ENCODE results near the gene TMEM207. TPM values are rescaled to one million over a fixed set of nuclear protein-coding genes. Genes with fewer than 3 reads are reported as not detected.

TMEM207 gene
- total RNA-seq, 1 donor from 2014 or later = not detected

DNA sequence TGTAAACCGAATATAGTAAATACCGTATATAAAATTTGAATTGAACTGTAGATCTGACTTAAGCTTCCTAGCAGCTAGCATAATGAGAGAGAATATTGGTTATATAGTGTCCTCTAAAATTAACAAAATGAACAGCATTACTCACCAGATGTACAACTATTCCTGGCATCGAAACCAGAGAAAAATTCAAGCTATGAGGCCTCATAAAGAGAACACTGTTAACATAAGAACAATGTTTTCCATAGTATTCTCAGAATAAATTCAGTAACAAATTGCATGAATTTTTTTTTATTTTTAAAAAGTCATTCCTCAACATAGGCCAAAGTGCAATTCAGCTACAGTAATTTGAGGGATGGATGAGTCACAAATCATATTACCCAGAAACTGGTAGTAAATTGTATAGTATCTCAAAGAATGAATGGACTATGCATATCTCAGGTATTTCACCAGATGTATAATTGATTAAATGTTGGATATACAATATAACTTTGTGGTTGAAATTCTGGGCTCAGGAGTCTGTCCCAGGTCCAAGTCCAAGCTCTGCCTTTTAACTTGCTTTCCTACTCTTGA, 5.0 kb downstream of the TMEM207 start:
- no peak for DNase-seq (ENCODE audit: low spot score)

DNA sequence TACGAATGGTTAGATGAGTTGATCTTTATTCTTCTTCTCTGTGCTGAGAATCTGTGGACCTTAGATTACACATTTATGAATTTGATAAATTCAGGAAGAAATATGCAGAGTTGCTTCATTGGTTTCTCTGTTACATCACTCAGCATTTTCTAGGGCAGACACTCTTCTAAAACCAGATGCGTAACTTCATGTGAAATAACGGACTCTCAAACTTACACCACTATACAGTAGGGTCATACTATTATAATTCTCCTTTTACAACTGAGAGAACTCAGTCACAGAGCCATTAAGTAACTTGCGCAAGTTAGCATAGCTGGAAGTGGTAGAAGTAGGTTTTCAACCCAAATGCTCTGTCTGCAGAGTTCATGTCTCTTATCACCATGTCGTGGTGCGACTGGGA, 5.7 kb downstream of the TMEM207 start:
- DNase-seq (ENCODE audit: low spot score) = no peak

DNA sequence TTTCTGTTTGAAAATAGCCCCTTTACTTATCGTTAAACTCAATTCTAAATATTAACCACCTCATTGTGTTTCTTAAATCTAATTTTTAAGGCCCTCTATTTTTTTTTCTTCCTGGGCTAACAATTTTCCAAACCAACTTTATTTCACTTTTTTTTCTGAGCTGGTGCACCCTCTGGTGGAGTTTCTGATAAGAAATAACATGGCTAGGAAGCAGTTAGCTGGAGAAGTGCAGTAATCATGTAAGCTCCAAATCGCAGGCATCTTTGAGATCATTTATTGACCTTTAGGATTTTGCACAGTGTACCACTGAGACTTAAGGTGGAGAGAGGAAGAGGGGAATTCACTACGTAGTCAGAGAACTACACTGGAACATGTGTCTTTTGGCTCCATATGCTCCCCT, 6.4 kb downstream of the TMEM207 start:
- no peak for DNase-seq (ENCODE audit: low spot score)

DNA sequence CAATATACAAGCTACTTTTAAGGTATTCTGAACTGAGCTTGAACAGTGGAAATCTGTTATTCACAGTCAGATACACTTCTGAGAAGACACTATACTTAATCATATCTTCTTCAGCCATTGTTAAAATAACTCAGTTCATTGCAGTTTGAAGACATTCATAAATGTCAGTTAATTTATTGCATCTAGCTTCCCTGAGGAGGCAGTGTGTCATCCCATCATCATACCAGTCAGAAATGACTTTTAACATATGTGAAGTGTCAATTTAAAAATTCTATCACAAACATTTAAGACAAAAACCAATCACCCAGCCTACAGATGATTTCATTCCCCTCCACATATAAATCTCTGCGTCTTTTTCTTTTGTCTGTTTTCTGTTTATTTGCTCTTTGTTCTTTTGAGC, 7.5 kb downstream of the TMEM207 start:
- no peak for DNase-seq (ENCODE audit: low spot score)

DNA sequence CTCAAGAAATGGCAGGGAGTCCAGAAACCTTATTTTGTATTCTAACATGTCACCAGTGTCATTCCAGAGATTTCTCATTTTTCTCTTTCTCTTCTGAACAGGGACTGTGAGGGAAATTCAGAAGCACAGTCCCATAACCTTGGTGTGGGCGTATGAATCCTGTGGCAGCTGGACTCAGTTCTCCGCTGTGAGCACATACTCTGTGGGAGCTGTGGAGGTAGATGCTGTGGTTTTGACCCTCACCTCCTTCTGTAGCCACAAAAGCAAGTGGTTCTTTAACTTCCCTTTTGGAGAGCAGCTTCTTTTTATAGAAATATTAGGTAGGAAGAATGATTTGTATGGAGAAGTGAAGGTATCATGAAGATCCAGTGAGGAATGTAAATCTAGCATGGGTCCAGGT, 13.4 kb downstream of the TMEM207 start:
- no peak for DNase-seq (ENCODE audit: low spot score)

DNA sequence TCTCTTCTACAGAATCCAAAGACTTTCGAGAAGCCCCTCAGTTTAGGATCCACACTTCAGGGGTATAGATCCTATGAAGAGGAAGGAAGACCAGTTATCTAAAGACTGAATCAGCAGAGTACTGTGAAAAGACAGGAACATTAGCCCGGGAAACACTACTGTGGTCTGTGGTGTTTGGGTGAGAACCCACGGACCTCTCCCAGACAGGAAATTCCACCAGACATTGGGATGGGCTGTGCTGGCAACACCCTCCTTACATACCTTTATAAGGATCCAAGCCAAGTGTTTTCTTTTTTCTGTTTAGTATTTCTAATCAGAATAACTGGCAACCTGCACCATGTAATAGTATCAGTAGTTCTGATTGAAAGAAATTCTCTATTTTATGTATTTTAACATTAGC, 14.1 kb downstream of the TMEM207 start:
- no peak for DNase-seq (ENCODE audit: low spot score)

DNA sequence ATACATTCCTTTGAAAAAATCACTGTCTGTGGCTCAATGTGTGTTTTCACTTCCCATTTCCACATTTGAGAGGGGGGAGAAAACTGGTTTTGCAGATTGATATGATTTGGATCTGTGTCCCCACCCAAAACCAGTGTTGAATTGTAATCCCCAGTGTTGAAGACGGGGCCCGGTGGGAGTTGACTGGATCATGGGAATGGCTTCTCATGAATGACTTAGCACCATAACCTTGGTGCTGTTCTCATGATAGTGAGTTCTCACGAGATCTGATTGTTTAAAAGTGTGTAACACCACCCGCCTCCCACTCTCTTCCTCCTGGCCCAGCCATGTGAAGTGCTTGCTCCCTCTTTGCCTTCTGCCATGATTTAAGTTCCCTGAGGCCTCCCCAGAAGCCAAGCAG, 16.1 kb downstream of the TMEM207 start:
- no peak for DNase-seq (ENCODE audit: low spot score)

DNA sequence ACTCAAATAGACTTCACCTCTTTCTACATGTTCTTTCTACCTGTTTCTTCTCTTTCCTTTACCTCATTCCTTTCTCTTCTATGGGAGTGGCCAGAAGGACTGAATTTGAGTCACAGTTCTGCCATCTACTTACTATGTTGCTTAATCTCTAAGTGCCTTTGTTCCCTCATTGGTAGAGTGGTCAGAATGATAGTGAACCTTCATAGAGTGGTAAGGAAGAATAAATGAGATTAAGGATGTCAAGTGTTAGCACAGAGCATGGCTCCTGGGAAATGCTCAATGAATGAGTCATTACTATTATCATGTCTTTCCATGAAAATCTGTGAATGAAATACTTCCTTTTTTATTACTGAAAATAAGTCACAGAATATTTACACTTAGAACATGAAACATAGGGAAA, 17.5 kb downstream of the TMEM207 start:
- DNase-seq (ENCODE audit: low spot score) = no peak

DNA sequence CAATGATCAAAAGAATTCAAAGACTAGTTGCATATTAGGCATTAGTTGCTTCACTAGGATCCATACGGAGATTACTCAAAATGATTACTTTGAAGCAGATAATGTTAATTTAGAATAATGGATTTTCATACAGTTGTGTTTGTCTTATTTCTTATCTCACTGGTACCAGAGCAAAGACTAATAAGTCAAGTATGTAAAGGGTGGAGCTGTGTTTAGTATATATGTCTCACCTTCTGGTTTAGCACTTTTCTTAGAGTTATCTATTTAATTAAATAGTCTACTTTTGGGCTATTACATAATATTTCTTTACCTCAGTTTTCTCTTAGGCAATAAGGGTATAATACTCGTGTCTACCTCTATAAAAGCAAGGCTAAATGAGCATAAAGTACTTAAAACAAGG, 18.8 kb downstream of the TMEM207 start:
- no peak for DNase-seq (ENCODE audit: low spot score)

DNA sequence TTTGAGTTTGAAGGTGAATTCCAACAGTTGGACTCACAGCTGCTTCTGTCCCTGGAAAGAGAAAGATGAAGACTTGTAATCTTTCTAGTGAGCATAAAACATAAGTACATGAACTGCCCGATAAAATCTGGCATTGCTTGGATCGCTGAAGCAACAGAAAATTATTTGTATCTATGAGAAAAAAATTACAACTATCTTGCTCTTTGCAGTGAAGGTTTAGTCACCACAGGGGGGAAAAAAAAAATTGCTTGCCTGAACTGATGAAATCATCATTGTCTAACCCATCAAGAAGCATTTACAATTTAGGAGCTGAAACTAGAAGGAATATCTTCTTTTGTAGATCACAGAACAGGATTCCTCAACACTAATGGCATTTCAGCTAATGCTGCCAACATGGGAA, 20.0 kb downstream of the TMEM207 start:
- no peak for DNase-seq (ENCODE audit: low spot score)

DNA sequence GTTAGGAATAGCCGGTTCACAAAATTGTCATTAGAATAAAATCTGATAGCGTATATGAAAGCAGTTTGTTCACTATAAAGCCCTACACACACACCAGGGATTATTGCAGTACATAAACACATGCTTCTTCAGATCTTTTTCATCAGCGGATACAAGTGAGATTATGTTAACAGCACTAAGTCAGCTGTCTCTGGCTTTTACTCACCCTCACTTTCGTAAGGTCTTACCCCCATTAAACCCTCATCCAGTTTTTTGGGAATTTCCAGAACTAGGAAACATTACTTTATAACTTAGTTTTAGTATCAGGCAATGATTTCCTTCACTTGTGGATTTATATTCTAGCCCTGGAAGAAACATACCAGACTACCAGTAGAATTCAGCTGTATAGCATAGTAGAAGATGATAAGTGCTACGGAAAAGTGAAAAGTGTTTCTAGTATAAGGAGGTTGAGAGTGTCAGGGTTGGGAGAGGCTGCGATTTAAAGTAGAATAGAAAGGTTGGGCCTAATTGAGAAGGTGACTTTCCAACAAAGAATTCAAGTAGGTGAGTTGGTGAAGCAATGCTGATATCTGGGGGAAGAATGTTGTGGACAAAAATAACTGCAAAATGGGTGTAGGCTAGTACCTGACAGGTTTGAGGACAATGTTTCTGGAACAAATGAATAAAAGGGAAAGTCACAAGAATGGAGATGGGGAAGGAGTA, 22.7 kb downstream of the TMEM207 start:
- DNase-seq (ENCODE audit: low spot score) = no peak

DNA sequence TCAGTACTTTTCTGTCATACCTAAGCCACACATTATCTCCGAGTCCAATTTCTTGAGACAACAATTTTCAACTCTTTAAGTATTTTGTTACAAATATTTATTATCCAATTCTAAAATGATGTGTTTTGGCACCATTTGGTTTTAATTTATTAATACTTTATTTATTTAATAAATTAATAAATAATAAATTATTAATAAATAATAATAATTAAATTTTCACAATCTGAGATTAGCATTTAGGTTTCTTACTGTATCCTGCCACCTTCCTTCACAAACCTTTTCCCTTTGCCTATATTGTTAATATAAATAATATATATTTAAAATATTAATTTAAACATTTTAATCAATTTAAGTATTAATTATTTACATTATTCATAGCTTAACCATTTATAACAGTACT, 23.9 kb downstream of the TMEM207 start:
- no peak for DNase-seq (ENCODE audit: low spot score)

DNA sequence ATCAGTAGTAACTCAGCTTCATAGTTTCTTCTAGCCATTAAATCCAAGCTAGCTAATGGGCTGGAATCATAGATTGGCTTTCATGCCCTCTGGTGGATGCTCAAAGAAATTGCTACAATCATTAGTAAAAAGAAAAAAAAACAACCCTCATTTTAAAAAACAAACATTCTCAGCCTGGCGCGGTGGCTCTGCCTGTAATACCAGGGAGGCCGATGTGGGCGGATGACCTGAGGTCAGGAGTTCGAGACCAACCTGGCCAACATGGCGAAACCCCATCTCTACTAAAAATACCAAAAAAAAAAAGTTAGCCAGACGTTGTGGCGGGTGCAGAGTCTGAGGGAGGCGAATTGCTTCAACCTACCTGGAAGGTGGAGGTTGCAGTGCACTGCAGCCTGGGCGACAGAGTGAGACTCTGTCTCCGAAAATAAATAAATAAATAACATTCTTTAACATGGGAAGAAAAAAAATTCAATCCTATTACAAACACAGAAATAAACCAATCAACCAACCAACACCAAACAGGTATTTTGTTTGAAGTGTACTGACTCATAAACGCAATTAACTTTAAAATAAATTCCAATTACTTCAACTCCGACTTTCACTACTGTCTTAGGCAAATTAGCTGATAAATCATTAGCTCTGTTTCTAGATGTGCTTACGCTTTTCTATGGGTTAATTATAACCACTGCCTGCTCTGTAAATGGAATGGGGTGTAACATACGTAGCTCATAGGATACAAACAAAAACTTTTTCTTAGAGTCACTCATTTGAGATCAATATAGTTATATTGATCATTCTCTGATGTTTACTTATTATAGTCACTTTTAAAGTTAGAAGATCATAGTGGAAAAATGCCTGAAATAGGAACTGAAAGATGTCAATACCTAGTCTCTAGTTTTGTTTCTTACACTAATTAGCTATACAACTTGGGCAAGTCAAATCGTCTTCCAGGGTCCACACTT, 24.9 kb downstream of the TMEM207 start:
- DNase-seq (ENCODE audit: low spot score) = no peak

DNA sequence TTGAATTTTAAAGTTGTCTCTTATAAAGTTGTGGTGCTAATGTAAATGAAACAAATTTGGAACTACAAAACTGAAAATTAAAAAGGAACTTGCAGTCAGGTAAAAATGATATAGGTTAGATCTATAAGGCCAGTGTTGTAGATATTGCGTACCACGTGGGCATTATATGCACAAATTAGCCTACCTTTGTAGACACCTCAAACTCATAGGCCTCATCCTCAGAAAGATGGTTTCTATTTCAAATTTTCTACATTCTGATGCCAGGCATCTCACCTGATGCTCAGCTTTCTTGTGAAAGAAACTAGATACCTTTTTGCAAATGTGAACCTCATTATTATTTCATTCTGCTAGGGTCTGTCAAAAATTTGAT, 25.6 kb downstream of the TMEM207 start:
- no peak for DNase-seq (ENCODE audit: low spot score)

DNA sequence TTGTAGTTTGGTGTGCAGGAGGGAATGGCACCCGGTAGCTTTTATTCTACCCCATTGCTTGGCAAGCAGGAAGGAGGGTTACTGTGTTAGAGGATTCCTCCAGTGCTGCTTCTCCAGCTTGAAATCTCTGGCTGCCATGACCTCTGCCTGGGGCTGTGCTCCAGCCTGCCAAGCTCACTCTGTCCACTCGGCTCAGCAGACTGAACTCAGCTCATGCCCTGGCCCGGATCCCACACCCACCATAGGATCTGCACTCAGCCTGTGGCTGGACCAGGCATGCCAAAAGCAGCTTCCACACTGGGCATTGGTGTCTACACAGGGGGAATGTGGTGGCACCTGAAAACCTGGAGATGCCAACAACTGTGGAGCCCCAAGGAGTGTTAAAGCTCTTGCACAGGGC, 35.4 kb downstream of the TMEM207 start:
- DNase-seq (ENCODE audit: low spot score) = no peak

DNA sequence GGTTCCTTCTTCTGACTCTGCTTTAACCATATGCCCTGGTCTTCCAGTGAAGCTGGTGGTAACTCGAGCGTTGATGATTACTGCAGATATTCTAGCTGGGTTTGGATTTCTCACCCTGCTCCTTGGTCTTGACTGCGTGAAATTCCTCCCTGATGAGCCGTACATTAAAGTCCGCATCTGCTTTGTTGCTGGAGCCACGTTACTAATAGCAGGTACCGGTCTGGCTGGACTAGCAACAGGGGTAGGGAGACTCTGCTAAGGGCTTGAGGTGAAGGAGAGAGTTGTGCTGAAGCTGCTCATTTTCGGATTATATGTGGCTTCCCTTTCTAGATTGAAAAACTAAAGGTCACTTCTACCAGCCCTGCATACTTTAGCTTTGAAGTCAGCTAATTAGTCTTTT, 45.0 kb downstream of the TMEM207 start:
- no peak for DNase-seq (ENCODE audit: low spot score)

DNA sequence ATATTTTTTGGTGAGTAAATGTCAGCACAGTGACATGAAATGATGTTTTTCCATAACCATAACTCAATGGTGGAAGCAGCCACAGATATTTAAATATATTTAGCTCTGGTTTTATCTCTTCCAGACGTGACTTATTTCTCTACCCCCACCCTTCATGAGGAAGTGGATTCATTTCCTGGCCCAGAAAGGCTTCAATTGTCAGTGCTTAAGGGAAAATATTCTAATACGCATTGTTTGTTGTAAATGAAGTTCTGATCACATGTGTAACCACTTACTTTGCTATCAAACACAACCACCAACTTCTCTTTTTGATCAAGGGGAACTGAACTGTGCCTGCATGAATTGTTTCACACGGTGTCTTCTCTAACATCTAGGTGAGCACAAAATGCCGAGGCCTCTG, 47.7 kb downstream of the TMEM207 start:
- no peak for DNase-seq (ENCODE audit: low spot score)

DNA sequence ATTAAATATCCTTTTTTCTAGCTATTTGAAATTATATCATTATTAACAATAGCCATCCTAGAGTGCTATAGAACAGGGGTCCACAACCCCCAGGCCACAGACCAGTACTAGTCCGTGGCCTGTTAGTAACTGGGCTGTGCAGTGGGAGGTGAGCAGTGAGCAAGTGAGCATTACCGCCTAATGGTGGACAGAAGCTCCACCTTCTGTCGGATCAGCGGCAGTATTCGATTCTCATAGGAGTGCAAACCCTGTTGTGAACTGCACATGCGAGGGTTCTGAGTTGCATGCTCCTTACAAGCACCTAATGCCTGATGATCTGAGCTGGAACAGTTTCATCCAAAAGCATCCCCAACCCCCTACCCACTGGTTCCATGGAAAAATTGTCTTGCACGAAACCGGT, 50.0 kb downstream of the TMEM207 start:
- DNase-seq (ENCODE audit: low spot score) = no peak

DNA sequence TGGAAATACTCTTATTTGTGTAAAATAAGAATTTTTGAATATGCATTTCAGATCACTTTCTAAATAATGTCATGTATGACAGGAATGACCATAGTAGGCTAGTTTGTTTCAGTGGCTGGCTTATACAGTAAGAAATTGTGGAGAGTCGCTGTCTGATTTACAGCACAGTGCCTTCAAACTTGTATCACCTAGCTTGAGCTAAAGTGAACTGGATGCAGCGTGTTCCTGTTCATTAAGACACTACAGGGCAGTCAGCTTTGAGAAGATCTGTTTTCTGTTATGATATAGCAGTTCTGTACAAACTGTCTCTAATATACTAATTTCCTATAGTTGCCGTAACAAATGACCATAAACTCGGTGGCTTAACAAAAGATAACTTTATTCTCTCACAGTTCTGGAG, 51.8 kb downstream of the TMEM207 start:
- no peak for DNase-seq (ENCODE audit: low spot score)

DNA sequence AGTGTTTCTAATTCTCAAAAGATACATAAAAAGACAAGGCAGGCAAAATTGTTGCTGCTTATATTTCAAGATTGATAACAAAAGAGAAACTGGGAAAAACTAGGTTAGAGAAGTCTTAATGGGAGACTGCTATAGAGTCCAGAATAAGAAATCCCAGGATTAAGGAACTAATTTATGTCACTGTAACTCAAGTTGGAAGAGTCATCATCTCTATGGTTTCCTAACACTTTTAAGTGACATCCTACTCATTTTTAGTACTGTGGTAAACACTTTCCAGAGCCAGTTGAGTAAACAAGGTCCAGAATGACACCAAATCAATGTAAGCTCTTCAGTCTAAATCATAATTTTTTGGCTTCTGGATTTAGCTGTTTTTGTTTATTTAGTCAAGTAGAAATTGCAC, 53.7 kb downstream of the TMEM207 start:
- DNase-seq (ENCODE audit: low spot score) = no peak

DNA sequence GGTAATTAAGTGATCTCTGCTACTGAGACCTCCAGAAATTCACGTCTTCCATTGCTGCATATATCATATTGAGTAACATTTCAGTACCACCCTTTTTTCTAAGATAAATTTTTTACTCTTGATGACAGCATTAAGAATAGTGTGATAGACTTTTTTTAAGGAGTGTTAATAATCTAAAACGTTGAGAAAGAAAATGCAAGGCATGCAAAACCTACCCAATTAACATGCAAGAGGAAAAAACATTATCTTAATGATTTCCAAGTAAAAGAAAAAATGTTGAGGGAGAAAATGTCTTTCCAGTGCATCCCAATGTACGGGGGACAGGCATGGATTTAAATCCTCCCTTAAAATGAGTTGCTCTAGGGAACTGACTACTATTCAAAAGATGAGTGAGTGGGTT, 61.0 kb downstream of the TMEM207 start:
- no peak for DNase-seq (ENCODE audit: low spot score)

DNA sequence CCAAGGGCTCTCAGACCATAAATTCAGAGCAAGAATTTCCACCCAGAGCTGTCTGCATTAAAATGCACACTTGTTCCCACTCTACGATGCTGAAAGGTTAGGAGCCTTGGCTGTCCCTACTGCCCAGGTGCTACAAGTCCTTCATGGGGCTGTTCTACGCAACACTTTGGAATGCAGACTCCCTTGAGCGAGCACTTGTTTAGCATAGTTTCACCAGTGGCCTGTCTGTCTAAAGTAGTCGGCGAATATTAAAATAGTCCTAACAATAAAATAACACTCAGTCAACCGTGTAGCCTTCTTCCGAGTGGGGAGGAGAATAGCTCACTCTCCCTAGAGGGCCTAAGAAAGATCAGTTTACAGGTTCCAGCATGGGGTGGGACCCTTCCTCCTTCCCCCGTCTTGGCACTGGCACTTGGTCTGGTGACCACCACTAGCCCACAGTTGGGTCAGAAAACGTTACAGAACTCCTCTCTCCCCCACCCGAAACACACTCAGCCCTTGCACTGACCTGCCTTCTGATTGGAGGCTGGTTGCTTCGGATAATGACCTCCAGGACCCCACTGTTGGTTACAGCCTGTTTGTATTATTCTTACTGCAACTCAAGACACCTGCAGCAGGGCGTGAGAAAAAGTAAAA, 62.0 kb downstream of the TMEM207 start, which contains the start of gene CLDN16:
Gene CLDN16 (plus strand): TSS at position 586 of the 636 bp plus-strand sequence. CDS start 167 bp downstream, outside the sequence.
- no peak for DNase-seq (ENCODE audit: low spot score)

Measured in mesenteric fat pad (tissue), 1 donor.